Skeletal muscle tissue (tissue), 4 donors: Measurements from ENCODE around the gene GNA12. TPM values are rescaled to one million over a fixed set of nuclear protein-coding genes. Genes with fewer than 3 reads are reported as not detected.
A peak's percentile ranks its signal among the peaks of the same experiment; 100 is the strongest.

Source experiments
- H3K27ac ChIP-seq: one replicate; pipeline ENCODE4 v1.7.0; 2013; ENCODE audit warnings: mild to moderate bottlenecking, low read depth, low read length, inconsistent platforms
- H3K27me3 ChIP-seq, 3 donors: one replicate each; pipeline ENCODE4 v1.7.0; 2013; ENCODE audit warnings: low read length in 3 of 3; ENCODE audit not compliant: control insufficient read depth in 3 of 3, insufficient read depth in 3 of 3
- H3K36me3 ChIP-seq, 3 donors: one replicate each; pipeline ENCODE4 v1.7.0; 2013; ENCODE audit warnings: low read length in 3 of 3; ENCODE audit not compliant: control insufficient read depth in 3 of 3, insufficient read depth in 3 of 3
- H3K4me1 ChIP-seq, 3 donors: one replicate each; pipeline ENCODE4 v1.7.0; 2013; ENCODE audit warnings: low read length in 3 of 3, mild to moderate bottlenecking in 3 of 3; ENCODE audit not compliant: control insufficient read depth in 3 of 3, insufficient read depth in 3 of 3
- H3K4me3 ChIP-seq, 3 donors: one replicate each; pipeline ENCODE4 v1.7.0; 2013; ENCODE audit warnings: low read length in 3 of 3
- H3K9ac ChIP-seq, 3 donors: one replicate each; pipeline ENCODE4 v1.7.0; 2013; ENCODE audit warnings: low read length in 3 of 3, mild to moderate bottlenecking in 3 of 3, moderate library complexity in 2 of 3, low read depth in 1 of 3
- H3K9me3 ChIP-seq, 3 donors: one replicate each; pipeline ENCODE4 v1.7.0; 2013; ENCODE audit warnings: low read length in 3 of 3; ENCODE audit not compliant: control insufficient read depth in 3 of 3
- total RNA-seq: library from RNA; depleted of rRNA; stranded (reverse); fragments of >200 nt; gene quantifications from one replicate; pipeline ENCODE4 v1.2.3, GENCODE V29; 2014
- donor health status: Osteomylitis.

GNA12 gene
- total RNA-seq, 1 donor from 2014 or later, result 9.9 TPM

DNA sequence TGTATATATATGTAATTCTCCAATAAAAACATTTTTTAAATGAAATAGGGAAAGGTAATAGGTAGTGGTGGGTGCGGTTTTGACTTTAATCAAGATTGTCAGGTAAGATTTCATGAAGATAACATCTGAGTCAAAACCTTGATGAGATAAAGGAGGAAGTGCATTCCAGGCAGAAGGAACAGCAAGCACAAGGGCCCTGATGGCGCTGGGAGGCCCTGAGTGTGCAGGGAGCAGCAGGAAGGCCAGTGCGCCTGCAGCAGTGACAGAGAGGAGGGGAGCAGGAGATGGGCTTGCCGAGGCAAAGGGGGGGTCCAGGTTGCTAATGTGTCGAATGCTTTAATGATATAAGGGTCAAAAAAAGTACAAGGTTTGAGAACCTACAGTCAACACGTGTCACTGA is 69.8 kb downstream of the GNA12 start:
- H3K4me3 ChIP-seq, result no peak overlapping the region
- H3K27me3 ChIP-seq, result no peaks in the 10 kb centered on the region
- H3K9ac ChIP-seq, result no peak overlapping the region
- no peak overlapping the region for H3K27ac ChIP-seq
- H3K9me3 ChIP-seq, result no peaks in the 10 kb centered on the region
- H3K36me3 ChIP-seq, result peaks cover 0 to 2% (median 0%) of the 10 kb centered on the region in 3 donors
- peaks cover 0 to 3% (median 0%) of the 10 kb centered on the region in 3 donors for H3K4me1 ChIP-seq

- Histone ChIP-seq H3K4me3 (no peak overlapping the region), H3K27ac (no peak overlapping the region), H3K9me3 (no peaks in the 10 kb centered on the region), H3K4me1 (peaks cover 0 to 3% (median 0%) of the 10 kb centered on the region in 3 donors), H3K9ac (no peak overlapping the region), H3K27me3 (no peaks in the 10 kb centered on the region), H3K36me3 (peaks cover 0 to 2% (median 0%) of the 10 kb centered on the region in 3 donors)
Observed at GRCh38 chr7:2773608-2774007, 70.5 kb downstream of the GNA12 start.

DNA sequence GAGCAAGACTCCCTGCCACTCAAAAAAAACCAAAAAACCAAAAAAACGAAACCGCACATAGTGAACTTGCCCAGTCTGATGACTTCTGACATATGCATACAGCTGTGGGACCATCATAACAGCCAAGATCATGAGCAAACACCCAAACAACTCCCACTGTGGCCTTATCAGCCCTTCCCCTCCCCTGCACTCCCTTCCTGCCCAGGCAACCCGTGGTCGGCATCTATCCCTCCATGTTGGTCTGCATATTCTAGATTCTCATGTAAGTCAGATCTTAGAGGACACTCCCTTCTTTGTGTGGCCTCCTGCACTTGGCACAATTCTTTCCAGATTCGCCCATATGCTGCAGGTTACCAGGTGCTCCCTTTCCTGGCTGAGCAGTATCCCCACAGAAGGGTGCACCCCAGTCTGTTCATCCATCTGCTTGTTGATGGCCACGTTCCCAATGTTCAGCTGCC is 72.8 kb downstream of the GNA12 start:
- Histone ChIP-seq H3K4me1 (peaks cover 0 to 3% (median 0%) of the 10 kb centered on the region in 3 donors), H3K9ac (no peak overlapping the region), H3K9me3 (no peaks in the 10 kb centered on the region), H3K4me3 (no peak overlapping the region), H3K27ac (no peak overlapping the region), H3K27me3 (no peaks in the 10 kb centered on the region), H3K36me3 (peaks cover 0 to 2% (median 0%) of the 10 kb centered on the region in 3 donors)

GRCh38 chr7:2764621-2765020 is 79.5 kb downstream of the GNA12 start:
- H3K36me3 ChIP-seq, result no peaks in the 10 kb centered on the region
- no peak overlapping the region for H3K9ac ChIP-seq
- H3K9me3 ChIP-seq, result no peaks in the 10 kb centered on the region
- no peaks in the 10 kb centered on the region for H3K27me3 ChIP-seq
- no peak overlapping the region for H3K27ac ChIP-seq
- H3K4me3 ChIP-seq, result no peak overlapping the region
- H3K4me1 ChIP-seq, result peaks cover 37 to 40% (median 40%) of the 10 kb centered on the region in 3 donors

DNA sequence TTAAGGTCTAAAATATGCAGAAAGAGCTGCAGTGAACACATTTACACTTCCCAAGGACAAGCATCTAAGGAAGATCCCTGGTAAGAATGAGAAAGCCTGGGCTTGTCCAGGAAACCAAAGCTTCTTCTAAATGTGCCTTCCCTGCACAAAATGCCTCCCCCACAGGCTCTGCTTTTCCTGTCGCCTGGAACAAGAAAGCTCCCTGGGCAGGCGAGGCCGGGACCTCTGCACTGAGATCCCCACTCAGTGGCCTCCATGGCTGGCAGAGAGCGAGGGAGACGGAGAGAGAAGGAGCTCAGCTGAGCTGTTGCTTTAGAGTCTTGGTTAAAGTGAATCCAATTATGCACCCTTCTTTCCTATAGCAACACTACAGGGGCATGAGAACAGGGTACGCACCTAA is 80.5 kb downstream of the GNA12 start:
- H3K27ac ChIP-seq, result peak overlapping the region; percentile 81
- H3K36me3 ChIP-seq, result no peaks in the 10 kb centered on the region
- H3K9ac ChIP-seq, result peak overlapping the region in 2 of 3 donors; percentile 30 to 72
- H3K27me3 ChIP-seq, result no peaks in the 10 kb centered on the region
- H3K9me3 ChIP-seq, result no peaks in the 10 kb centered on the region
- H3K4me1 ChIP-seq, result peaks cover 45 to 49% (median 49%) of the 10 kb centered on the region in 3 donors
- H3K4me3 ChIP-seq, result no peak overlapping the region

DNA sequence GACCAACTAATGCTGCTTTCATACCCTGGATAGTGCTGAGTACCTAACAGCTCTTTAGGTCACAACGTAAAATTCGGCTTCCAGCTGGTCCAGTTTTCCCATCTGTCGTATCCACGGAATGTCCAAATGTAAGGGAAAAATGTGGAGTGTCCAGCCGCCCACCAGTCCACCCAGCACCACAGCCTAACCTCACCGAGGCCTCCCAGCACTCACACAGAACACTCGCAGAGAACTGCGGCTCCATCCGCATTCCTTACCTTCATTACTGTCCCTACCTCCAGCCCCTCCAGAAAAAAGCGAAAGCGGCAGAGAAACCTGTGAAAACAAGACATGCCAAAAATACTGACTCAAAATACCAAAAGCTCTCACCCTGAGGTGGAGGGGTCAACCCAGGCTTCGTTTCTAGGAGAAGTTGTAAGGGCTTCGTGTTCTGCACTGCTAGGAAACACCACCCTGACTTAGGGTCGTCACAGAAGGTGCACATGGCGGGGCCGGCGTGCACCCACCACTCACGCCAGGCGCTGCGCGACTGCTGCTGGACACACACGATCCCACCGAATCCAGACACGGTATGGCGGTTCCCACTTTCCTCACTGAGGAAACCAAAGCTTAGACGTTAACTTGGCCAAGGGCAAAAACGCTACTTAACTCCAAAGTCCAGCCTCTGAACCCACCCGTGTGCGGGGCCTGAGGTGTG is 82.2 kb downstream of the GNA12 start:
- H3K36me3 ChIP-seq, result no peaks in the 10 kb centered on the region
- H3K27me3 ChIP-seq, result no peaks in the 10 kb centered on the region
- H3K9ac ChIP-seq, result peak overlapping the region in 1 of 3 donors; percentile 72
- H3K9me3 ChIP-seq, result no peaks in the 10 kb centered on the region
- peak overlapping the region; percentile 81 for H3K27ac ChIP-seq
- H3K4me3 ChIP-seq, result peak overlapping the region in 1 of 3 donors; percentile 52
- H3K4me1 ChIP-seq, result peaks cover 60 to 64% (median 63%) of the 10 kb centered on the region in 3 donors

DNA sequence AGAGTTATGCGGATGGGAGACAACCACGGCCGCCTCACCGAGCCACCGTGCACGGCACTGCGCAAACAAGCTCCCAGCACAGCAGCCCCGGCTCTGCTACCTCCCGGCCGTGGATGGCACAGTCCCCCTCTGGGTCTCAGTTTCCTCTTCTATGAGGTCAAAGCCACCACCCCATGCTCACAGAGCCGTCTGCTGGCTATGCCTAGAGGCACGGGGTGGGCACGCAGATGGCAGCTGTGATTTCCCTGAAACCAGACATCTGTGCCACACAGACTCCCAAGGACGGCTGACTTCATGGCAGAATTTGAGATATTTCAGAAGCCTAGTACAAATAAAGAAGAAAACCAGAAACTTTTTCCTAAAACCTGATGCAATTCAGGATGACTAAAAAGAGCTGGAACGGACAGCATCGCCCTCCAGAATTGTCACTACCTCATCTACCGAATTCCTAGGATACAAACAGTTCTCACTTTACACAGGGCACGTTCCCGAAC is 82.9 kb downstream of the GNA12 start:
- peaks cover 60 to 64% (median 63%) of the 10 kb centered on the region in 3 donors for H3K4me1 ChIP-seq
- H3K9ac ChIP-seq, result peak overlapping the region in 2 of 3 donors; percentile 61 to 78
- peak overlapping the region; percentile 81 for H3K27ac ChIP-seq

GRCh38 chr7:2760098-2760889 is 83.8 kb downstream of the GNA12 start:
- no peaks in the 10 kb centered on the region for H3K27me3 ChIP-seq
- peak overlapping the region; percentile 38 to 77 (median 64) for H3K4me3 ChIP-seq
- H3K27ac ChIP-seq, result peak overlapping the region; percentile 81
- peak overlapping the region; percentile 24 to 78 (median 61) for H3K9ac ChIP-seq
- H3K36me3 ChIP-seq, result no peaks in the 10 kb centered on the region
- H3K4me1 ChIP-seq, result peaks cover 60 to 64% (median 63%) of the 10 kb centered on the region in 3 donors
- H3K9me3 ChIP-seq, result no peaks in the 10 kb centered on the region

More for the DNA sequence above, 82.9 kb downstream of the GNA12 start:
- Histone ChIP-seq H3K27me3 (no peaks in the 10 kb centered on the region), H3K36me3 (no peaks in the 10 kb centered on the region), H3K9me3 (no peaks in the 10 kb centered on the region), H3K4me3 (peak overlapping the region; percentile 38 to 77 (median 42))

GRCh38 chr7:2759736-2760097 is 84.4 kb downstream of the GNA12 start:
- no peaks in the 10 kb centered on the region for H3K9me3 ChIP-seq
- peak overlapping the region; percentile 81 for H3K27ac ChIP-seq
- peak overlapping the region in 2 of 3 donors; percentile 3 to 78 for H3K9ac ChIP-seq
- H3K27me3 ChIP-seq, result no peaks in the 10 kb centered on the region
- H3K4me1 ChIP-seq, result peaks cover 60 to 64% (median 63%) of the 10 kb centered on the region in 3 donors
- peak overlapping the region; percentile 18 to 77 (median 64) for H3K4me3 ChIP-seq
- no peaks in the 10 kb centered on the region for H3K36me3 ChIP-seq
